SU-DHL-6 (cell line): Measurements from ENCODE around the gene PRKD1.
A peak's percentile ranks its signal among the peaks of the same experiment; 100 is the strongest.

Experiments used
- H2AFZ ChIP-seq: fragments of 200-600 bp; sonication (generic); 2 replicates; pipeline ENCODE4 v1.6.1; 2014; ENCODE audit warnings: low read depth, mild to moderate bottlenecking, moderate library complexity, mixed read lengths, antibody characterized with exemption, low read length; ENCODE audit not compliant: severe bottlenecking
- H3F3A ChIP-seq: fragments of 200-600 bp; shearing (Covaris generic); 2 replicates; pipeline ENCODE4 v1.6.0; 2016; ENCODE audit warnings: antibody characterized with exemption, mild to moderate bottlenecking; ENCODE audit not compliant: insufficient read depth
- H3K27ac ChIP-seq: fragments of 200-600 bp; sonication (generic); 2 replicates; pipeline ENCODE4 v1.5.1; 2016; ENCODE audit warnings: low read depth, mild to moderate bottlenecking, low read length, moderate library complexity, mixed read lengths
- H3K27me3 ChIP-seq: fragments of 200-600 bp; sonication (generic), shearing (Covaris generic); 2 replicates; pipeline ENCODE4 v1.6.0; 2014; ENCODE audit warnings: mild to moderate bottlenecking, low read length
- H3K36me3 ChIP-seq: fragments of 200-600 bp; sonication (generic); 2 replicates; pipeline ENCODE4 v1.6.1; 2014; ENCODE audit warnings: mild to moderate bottlenecking, low read length, mixed read lengths
- H3K4me2 ChIP-seq: fragments of 300-600, 200-600 bp; shearing (Covaris generic), sonication (generic); 2 replicates; pipeline ENCODE4 v1.6.0; 2014; ENCODE audit warnings: low read length, low read depth, mild to moderate bottlenecking; ENCODE audit not compliant: poor library complexity, severe bottlenecking
- H3K4me3 ChIP-seq: fragments of 200-600 bp; sonication (generic); 2 replicates; pipeline ENCODE4 v1.5.1; 2014; ENCODE audit warnings: antibody characterized with exemption, low read length, mild to moderate bottlenecking, mixed read lengths; ENCODE audit not compliant: insufficient read depth, poor library complexity, severe bottlenecking
- H3K79me2 ChIP-seq: fragments of 200-600 bp; sonication (generic); 2 replicates; pipeline ENCODE4 v1.6.1; 2014; ENCODE audit warnings: mild to moderate bottlenecking, low read length, moderate library complexity; ENCODE audit not compliant: insufficient read depth
- H3K9ac ChIP-seq: fragments of 200-600 bp; sonication (generic); 2 replicates; pipeline ENCODE4 v1.7.0; 2014; ENCODE audit warnings: mild to moderate bottlenecking, low read length
- H3K9me2 ChIP-seq: fragments of 200-600 bp; sonication (generic); replicated peaks from 2 replicates; pipeline ENCODE4 v1.6.1; 2014; ENCODE audit warnings: low read length; ENCODE audit not compliant: insufficient read depth
- H3K9me3 ChIP-seq: fragments of 200-600 bp; sonication (generic); 2 replicates; pipeline ENCODE4 v1.6.1; 2014; ENCODE audit warnings: low read length, mixed read lengths; ENCODE audit not compliant: insufficient read depth
- H4K20me1 ChIP-seq: fragments of 200-600 bp; sonication (generic); 2 replicates; pipeline ENCODE4 v1.6.1; 2014; ENCODE audit warnings: low read depth, mild to moderate bottlenecking, antibody characterized with exemption, low read length, moderate library complexity, mixed read lengths
- CTCF ChIP-seq: fragments of 200-600 bp; sonication (generic); IDR thresholded peaks from one replicate; pipeline ENCODE4 v1.5.1; 2017; ENCODE audit warnings: antibody characterized with exemption, mild to moderate bottlenecking, low read length, moderate library complexity; ENCODE audit not compliant: insufficient read depth, poor library complexity, severe bottlenecking
- EZH2phosphoT487 ChIP-seq: fragments of 200-600 bp; sonication (generic), shearing (Covaris generic); conservative IDR thresholded peaks from 2 replicates; pipeline ENCODE4 v1.6.1; 2018; ENCODE audit warnings: mild to moderate bottlenecking, antibody characterized with exemption, low read length, moderate library complexity, mixed read lengths

PRKD1 gene

DNA sequence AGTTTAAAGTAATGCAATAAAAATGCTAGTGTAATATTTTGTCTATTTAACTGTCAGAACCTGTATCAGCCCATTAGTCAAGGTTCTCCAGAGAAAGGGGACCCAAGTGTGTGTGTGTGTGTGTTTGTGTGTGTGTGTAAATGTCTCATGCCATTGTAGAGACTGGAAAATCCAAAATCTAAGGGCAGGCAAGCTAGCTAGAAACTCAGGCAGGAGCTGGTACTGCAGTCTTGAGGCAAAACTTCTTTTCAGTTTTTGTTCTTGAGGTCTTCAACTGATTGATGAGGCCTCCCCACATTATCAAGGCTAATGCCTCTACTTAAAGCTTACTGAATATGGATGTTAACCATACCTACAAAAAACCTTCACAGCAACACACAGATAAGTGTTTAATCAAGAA lies 126.7 kb downstream of the PRKD1 start:
- Histone ChIP-seq H3K9me3 (no peaks in the 10 kb centered on the region), H3K9ac (no peak overlapping the region), H3K27ac (no peak overlapping the region), H4K20me1 (no peaks in the 10 kb centered on the region), H3K4me3 (no peak overlapping the region), H3K9me2 (no peaks in the 10 kb centered on the region), H3K27me3 (no peaks in the 10 kb centered on the region), H3K36me3 (no peaks in the 10 kb centered on the region), H3F3A (no peaks in the 10 kb centered on the region), H3K4me2 (no peak overlapping the region), H2AFZ (no peak overlapping the region), H3K79me2 (no peaks in the 10 kb centered on the region)
- no peak for TF ChIP-seq EZH2phosphoT487
- TF ChIP-seq CTCF = no peak

DNA sequence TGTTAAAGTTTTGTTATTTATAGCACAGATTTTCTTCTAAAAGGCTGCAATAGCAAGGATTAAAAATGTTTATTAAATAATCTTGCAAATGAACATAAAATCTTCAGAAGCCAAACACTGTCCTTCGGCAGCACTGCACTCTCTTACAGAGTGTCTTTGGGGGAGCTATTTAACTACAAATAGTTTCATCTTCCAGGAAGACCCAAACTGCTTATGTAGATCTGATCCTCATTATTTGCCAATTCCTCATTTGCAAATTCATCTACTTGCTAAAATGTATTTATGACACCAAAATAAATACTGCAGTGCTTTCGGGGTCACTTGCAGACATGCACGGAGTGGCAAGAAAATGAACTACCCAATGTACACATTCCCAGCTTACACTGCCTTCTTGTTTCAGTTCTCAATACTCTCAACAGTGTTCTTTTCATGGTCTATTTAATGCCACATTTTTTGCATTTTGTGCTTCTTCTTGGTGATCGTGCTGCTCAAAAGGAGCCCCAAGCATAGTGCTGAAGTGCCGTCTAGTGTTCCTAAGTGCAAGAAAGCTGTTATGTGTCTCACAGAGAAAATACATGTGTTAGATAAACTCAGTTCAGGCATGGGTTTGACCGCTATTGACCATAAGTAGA lies 128.1 kb downstream of the PRKD1 start:
- Histone ChIP-seq H3F3A (no peaks in the 10 kb centered on the region), H3K4me3 (no peak overlapping the region), H3K79me2 (no peaks in the 10 kb centered on the region), H3K27ac (no peak overlapping the region), H2AFZ (peak overlapping the region; percentile 45), H3K9ac (no peak overlapping the region), H4K20me1 (no peaks in the 10 kb centered on the region), H3K9me3 (no peaks in the 10 kb centered on the region), H3K36me3 (no peaks in the 10 kb centered on the region), H3K27me3 (no peaks in the 10 kb centered on the region), H3K9me2 (no peaks in the 10 kb centered on the region), H3K4me2 (peak overlapping the region; percentile 48)
- TF ChIP-seq CTCF (no peak), EZH2phosphoT487 (no peak)

- H3K36me3 ChIP-seq = no peaks in the 10 kb centered on the region
- no peaks in the 10 kb centered on the region for H3K79me2 ChIP-seq
- no peak overlapping the region for H3K9ac ChIP-seq
- H2AFZ ChIP-seq = no peak overlapping the region
- no peaks in the 10 kb centered on the region for H3F3A ChIP-seq
- TF ChIP-seq EZH2phosphoT487 (no peak), CTCF (no peak)
- no peak overlapping the region for H3K4me3 ChIP-seq
- no peak overlapping the region for H3K4me2 ChIP-seq
- no peaks in the 10 kb centered on the region for H3K27me3 ChIP-seq
- H3K27ac ChIP-seq = no peak overlapping the region
- no peaks in the 10 kb centered on the region for H3K9me2 ChIP-seq
- H4K20me1 ChIP-seq = no peaks in the 10 kb centered on the region
- H3K9me3 ChIP-seq = no peaks in the 10 kb centered on the region
Observed at GRCh38 chr14:29798811-29799210, 128.8 kb downstream of the PRKD1 start.
